ELF-1 (cell line): Measurements from ENCODE around the gene SCP2.
A peak's percentile ranks its signal among the peaks of the same experiment; 100 is the strongest.

Experiments used
- DNase-seq: peaks from one replicate; pipeline ENCODE4 v3.0.0-alpha.2; 2016; ENCODE audit warnings: low read depth, low spot score

Gene SCP2

DNA sequence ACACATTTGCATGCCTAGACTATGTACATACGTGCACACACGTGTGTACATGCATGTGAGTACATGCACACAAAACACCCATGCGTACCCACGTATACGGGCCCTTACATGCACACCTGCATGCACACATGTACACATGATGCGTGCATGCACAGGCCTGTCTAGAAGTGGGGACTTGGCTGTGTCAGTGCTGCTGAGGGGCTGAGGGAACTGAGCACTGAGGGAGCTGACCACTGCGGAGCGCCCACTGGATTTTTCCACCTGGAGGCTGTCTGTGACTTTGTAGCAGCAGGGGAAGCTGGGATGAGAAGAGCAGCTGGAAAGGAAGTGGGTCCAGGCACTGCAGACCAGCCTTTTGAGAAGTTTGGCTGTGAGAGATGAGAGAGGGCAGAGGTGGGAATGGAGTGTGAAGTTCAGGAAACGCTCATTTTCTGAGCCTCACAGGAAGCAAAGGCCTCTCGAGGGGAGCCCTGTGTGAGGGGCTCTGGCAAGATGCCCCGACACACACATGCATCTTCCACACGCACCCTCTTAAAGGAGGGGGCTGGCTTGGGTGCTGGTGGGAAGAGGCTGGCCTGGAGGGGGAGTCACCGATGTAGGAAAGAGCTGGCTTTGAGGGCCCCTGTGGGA lies 155.9 kb downstream of the SCP2 start:
- no peak for DNase-seq

GRCh38 chr1:53083636-53084588 lies 156.8 kb downstream of the SCP2 start:
- no peak for DNase-seq

- DNase-seq: no peak
Observed at GRCh38 chr1:53084589-53084971, 157.5 kb downstream of the SCP2 start.

DNA sequence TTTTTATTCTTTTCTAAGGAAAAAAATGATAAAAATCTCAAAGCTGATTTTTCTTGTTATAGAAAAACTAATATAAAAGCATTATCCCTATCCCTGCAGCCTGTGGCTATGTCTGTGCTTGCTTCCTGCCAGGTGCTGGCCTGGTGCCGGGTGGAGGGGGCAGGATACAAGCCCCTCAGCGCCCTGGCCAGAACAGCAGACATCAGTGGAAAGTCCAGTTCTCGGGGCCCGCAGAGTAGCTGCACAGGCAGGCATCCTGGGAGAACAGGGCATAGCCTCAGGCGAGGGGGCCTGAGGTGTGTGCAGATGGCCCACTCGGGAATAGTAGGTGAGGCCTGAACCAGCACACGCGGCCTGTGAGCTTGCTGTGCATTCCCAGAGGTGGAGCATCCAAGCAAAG lies 158.3 kb downstream of the SCP2 start:
- DNase-seq: no peak

GRCh38 chr1:53086491-53087070 lies 159.5 kb downstream of the SCP2 start:
- DNase-seq: no peak

GRCh38 chr1:53087332-53088285 lies 160.5 kb downstream of the SCP2 start:
- DNase-seq: peak; percentile 78

DNA sequence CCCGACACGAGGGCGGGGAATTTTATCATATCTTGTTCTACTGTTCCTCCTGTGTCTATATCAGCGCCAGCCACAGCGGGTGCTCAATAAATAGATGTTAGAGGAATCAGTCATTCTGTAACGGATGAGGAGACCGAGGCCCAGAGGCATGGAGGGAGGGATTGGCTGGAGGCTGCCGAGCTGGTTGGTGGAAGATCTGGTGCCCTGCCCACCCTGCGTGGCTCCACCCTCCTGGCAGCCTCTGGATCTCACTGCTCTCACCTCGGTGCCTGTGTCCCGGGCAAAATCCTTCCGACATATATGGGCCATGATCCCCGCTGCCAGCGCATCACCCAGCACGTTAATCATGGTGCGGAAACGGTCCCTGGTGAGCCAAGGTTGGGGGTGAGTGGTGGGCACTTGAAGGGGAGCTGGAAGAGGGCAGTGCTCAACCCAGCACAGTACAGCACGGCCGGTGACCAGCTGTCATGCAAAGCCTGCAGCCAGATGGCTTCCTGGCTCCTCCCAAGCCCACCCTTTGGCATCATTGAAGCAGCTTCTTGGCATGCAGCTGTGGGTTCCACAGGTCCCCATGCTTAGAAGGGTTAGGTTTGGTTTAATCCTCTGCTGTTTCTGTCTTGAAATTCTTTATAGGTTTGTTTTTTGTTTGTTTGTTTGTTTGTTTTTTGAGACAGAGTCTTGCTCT lies 161.7 kb downstream of the SCP2 start:
- no peak for DNase-seq

DNA sequence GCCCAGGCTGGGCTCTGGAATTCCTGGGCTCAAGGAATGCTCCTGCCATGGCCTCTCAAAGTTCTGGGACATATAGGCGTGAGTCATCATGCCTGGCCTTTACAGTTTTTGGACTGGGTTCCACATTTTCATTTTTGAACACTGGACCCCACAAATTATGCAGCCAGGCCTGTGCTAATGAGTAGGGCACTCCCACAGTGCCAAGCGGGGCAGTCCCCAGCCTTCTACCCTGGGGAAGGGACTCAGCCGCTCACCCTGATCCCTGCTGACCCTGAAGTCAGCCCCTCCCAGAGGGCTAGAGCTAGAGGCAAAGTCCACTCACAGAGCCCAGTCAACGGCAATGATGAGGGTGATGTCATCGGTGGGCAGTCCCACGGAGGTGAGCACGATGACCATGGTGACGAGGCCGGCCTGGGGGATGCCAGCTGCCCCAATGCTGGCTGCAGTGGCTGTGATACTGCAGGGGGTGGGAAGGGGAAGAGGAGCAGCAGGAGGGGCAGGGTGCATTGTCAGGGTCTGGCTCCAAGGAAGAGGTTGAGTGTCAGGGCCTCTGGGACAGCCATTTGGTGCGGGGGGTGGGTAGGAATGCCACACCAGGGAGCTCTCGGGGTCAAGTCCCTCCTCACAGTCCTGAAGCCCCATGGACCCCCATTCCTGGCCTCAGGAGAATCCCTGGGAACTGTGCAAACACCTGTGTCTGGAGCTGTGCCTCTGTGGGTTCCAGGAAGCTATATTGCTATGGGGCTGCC lies 162.6 kb downstream of the SCP2 start:
- no peak for DNase-seq

GRCh38 chr1:53090227-53091147 lies 163.4 kb downstream of the SCP2 start:
- no peak for DNase-seq

DNA sequence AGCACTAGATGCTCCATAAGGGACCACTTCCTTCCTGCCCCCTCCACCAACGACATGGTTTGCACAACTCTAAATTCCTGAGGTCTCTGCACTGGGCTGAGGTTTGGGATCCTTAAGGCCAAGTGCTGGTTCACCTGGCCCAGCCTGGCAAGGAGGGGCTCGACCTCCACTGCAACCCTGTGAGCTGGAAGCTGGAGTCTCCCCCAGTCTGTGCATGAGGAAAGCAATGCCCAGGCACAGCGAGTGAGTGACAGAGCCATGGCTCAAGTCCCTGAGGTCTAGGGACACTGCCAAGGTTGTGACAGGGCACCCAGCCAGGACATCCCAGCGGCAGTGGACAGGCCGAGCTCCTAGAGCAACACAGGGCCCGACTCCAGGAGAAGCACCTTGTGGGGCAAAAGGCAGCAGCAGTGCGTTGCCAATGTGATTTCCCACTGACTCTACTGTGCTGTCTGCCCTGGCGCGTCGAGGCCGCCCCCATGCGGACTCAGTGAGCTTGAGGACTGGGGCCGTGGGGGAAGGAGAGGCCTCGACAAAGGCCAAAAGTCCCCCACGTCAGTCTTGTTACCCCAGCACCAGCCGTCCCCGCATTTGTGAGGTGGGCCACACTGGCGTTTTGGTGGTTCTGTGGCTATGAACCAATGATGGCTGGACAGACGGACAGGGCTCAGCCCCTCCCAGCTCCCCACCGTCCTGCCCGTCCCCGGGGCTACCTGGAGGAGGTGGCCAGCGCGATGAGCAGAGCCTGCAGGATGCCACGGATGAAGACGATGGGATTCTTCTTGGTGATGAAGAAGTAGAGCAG lies 165.0 kb downstream of the SCP2 start:
- DNase-seq: no peak

DNA sequence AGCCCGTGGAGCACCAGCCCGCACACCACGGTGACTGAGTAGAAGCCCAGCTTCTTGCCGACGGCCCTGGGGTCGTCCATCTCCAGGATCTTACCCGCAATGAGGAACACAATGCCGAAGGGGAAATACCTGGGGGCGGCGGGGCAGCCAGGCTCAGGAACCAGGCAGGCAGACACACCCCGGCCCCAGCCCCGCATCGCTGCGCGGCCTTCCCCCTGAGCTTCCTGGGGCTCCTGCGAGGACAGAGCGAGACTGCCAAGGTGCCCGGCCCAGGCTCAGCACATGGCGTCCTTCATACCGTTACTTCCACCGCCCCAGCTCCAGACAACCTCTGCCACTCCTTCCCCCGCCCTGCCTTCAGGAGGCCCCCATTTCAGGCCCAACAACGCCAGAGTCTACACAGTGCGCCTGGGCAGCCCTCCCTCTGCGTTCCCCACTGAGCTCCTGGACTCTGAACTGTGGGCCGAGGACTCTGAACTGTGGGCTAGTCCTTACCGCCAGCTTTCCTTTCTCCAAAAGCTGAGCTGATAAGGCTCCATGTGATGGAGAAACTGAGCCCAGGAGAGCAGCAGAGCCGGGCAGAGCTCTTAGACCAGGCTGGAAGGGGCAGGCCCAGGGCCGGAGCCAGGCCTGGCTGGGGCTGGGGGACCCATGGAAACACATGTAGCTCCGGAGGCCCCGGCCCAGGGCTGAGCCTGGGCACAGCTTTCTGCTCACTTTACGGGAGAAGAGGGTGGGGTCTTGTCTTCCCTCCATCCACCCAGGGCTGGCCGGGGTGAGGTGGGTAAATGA lies 165.8 kb downstream of the SCP2 start:
- no peak for DNase-seq

- no peak for DNase-seq
Observed at GRCh38 chr1:53093451-53093754, 166.3 kb downstream of the SCP2 start.

DNA sequence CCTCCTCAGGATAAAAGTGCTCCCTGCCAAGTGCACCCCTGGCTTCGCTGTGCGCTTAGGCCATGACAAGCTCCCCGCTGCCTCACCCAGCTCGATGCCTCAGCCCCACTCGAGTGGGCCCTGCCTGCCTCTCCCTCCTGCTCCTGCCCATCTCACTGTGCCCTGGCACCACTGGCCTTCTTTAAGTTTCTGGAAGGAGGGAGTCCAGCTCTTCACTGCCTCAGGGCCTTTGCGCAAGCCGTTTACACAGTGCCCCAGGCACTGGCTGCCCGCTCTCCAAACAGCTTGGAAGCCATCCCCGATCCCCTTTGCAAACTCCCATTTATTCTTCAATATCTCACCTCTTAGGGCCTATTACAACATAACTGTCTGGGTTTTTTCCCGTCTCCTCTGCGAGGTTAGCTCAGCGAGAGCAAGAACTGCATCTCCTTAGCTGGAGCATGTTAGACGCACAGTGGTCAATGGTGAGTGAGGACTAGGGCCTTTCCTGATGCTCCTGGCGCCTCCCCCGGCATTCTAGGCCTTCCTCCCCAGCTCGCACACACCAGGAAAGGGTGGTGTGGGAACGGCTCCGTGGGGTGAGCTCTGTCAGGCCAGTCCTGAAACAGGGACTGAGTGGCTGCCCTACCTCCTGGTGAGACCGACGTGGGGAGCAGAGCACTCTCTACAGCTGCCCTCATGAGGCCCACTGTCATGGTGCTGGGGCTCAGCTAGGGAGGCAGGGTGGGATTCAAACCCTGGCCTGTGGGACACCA lies 166.9 kb downstream of the SCP2 start:
- DNase-seq: no peak

- no peak for DNase-seq
Observed at GRCh38 chr1:53094533-53094919, 167.4 kb downstream of the SCP2 start.
